Measurements from ENCODE around the gene PARP11. TPM values are rescaled to one million over a fixed set of nuclear protein-coding genes. Genes with fewer than 3 reads are reported as not detected.

The PARP11 gene
- total and polyA plus RNA-seq, 4 donors, result 2.2 to 7.1 (median 4.0) TPM

GRCh38 chr12:3836641-3837040, 36.6 kb downstream of the PARP11 start:
- no peaks in the 10 kb centered on the region for H3K36me3 ChIP-seq (ENCODE audit: control insufficient read depth in 4 of 4, insufficient read depth in 3 of 4, low read depth in 1 of 4, low read length in 3 of 4)
- no peak overlapping the region for H3K4me3 ChIP-seq (ENCODE audit: low read depth in 1 of 3, low read length in 3 of 3)
- DNase-seq (ENCODE audit: low spot score), result no peak
- H3K27ac ChIP-seq (ENCODE audit: low read depth in 1 of 2, low read length in 2 of 2), result no peak overlapping the region
- H3K27me3 ChIP-seq (ENCODE audit: control insufficient read depth in 4 of 4, insufficient read depth in 4 of 4, low read length in 3 of 4), result no peaks in the 10 kb centered on the region
- H3K9ac ChIP-seq (ENCODE audit: low read depth in 1 of 2, low read length in 2 of 2), result no peak overlapping the region
- 97% methylated on average over 3 of the region's 3 CpGs for WGBS
- H3K9me3 ChIP-seq (ENCODE audit: control insufficient read depth in 4 of 4, low read length in 3 of 4), result peaks cover 0 to 2% (median 0%) of the 10 kb centered on the region in 4 donors
- H3K4me1 ChIP-seq (ENCODE audit: control insufficient read depth in 4 of 4, insufficient read depth in 4 of 4, low read length in 3 of 4), result peaks cover 0 to 4% (median 0%) of the 10 kb centered on the region in 4 donors
- TF ChIP-seq MAX (IDR thresholded peaks at IDR 0.05) (no peak), HNF4G (IDR thresholded peaks at IDR 0.05) (no peak), ZBTB33 (IDR thresholded peaks at IDR 0.05) (no peak)

GRCh38 chr12:3835914-3836313, 37.3 kb downstream of the PARP11 start:
- Histone ChIP-seq H3K4me3 (ENCODE audit: low read depth in 1 of 3, low read length in 3 of 3) (no peak overlapping the region), H3K36me3 (ENCODE audit: control insufficient read depth in 4 of 4, insufficient read depth in 3 of 4, low read depth in 1 of 4, low read length in 3 of 4) (no peaks in the 10 kb centered on the region), H3K27me3 (ENCODE audit: control insufficient read depth in 4 of 4, insufficient read depth in 4 of 4, low read length in 3 of 4) (no peaks in the 10 kb centered on the region), H3K27ac (ENCODE audit: low read depth in 1 of 2, low read length in 2 of 2) (no peak overlapping the region), H3K9ac (ENCODE audit: low read depth in 1 of 2, low read length in 2 of 2) (no peak overlapping the region), H3K4me1 (ENCODE audit: control insufficient read depth in 4 of 4, insufficient read depth in 4 of 4, low read length in 3 of 4) (peaks cover 0 to 4% (median 0%) of the 10 kb centered on the region in 4 donors), H3K9me3 (ENCODE audit: control insufficient read depth in 4 of 4, low read length in 3 of 4) (peaks cover 0 to 2% (median 0%) of the 10 kb centered on the region in 4 donors)
- TF ChIP-seq YY1 (IDR thresholded peaks at IDR 0.05) (no peak), FOXA2 (IDR thresholded peaks at IDR 0.05) (no peak), TAF1 (conservative IDR thresholded peaks at IDR 0.05) (no peak), NR2F2 (IDR thresholded peaks at IDR 0.05) (no peak), ATF3 (IDR thresholded peaks at IDR 0.05) (no peak), REST (IDR thresholded peaks at IDR 0.05) (no peak), MAX (IDR thresholded peaks at IDR 0.05) (no peak), FOXA1 (IDR thresholded peaks at IDR 0.05) (no peak), HNF4G (IDR thresholded peaks at IDR 0.05) (no peak), JUND (IDR thresholded peaks at IDR 0.05) (no peak), GABPA (IDR thresholded peaks at IDR 0.05 in 1 of 2, conservative IDR thresholded peaks at IDR 0.05 in 1 of 2) (no peak), CTCF (IDR thresholded peaks at IDR 0.05; ENCODE audit: low read depth, low read length, missing input control) (no peak), HNF4A (conservative IDR thresholded peaks at IDR 0.05) (no peak)
- 93% methylated on average over 2 of the region's 2 CpGs for WGBS
- DNase-seq (ENCODE audit: low spot score), result no peak

Measured in liver (tissue), 9 donors.